ENCODE data around the gene OR5D16.
"Not testable (repeated sequence)": the region's sequence is repeated elsewhere in the genome, so short reads cannot be mapped to it uniquely, and the experiment has no call there.

The OR5D16 gene

DNA sequence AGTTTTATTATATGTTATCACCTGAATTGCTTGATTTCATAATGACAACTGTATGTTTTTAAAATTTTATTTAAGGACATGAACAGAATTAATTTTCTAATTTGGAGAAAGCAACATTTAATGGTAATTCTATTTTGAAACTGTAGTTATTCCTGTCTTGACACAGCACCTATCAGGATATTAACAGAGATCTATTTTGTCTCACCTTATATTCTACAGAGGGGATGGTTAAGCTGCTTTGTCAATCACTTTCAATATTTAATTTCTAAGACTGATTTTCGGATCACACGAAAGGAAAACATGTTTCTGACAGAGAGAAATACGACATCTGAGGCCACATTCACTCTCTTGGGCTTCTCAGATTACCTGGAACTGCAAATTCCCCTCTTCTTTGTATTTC, at the start of gene OR5D16:
OR5D16 (plus strand) TSS at position 301 of the 400 bp plus-strand sequence; CDS start at position 301, 0 bp downstream.
- DNase-seq (ENCODE audit: low spot score) = no peak

DNA sequence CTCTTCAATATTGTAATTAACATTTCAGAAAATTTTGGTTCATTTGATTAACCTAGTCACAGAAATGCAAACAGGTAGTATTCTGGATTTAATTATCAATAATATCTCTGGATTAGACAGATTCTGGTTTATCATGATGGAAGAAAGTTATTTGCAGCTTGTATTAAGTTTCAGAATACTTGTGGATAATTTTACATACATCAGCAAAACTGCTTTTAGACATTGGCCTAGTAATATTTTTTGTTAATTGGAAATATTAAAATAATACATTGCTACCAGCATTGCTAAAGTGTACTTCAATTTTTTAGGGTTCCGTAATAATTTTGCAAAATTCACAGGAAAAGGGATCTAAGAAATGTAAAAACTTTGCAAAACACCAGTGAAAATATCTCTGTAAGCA, 46.9 kb upstream of the OR5D16 start:
- DNase-seq (ENCODE audit: low spot score) = no peak

DNA sequence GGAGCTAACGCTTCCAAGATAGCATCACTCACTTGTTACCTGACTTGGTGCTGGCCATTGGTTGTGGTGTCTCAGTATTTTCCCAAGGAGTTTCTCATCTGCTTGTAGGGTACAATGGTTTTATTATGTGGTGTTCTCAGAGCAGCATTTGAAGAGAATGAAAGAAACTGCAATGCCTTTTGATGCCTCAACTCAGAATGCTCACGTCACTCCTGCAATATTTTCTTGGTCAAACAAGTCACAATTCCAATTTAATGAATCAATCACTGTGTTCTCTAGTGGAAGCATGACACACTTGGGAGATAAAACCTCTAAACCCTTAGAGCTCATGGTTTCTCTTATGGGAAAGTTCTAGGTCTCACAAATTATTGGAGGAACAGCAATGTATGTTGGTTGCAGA, 45.2 kb upstream of the OR5D16 start:
- DNase-seq (ENCODE audit: low spot score) = no peak

DNA sequence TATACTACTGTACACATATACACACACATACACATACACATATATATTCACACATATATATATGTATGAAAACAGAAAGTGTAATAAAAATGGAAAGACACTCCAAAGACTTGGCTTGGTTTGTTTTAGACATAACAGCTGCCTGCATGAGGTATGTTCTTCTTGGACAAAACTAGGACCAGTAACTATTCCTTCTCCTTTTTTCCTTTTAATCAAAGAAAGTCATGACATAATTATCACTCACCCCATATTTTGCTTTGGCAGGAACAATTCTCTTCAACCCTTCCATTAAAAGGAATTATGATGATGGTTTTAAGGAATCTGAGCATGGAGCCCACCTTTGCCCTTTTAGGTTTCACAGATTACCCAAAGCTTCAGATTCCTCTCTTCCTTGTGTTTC, 43.3 kb upstream of the OR5D16 start, which contains the start of gene OR5D14:
OR5D14 (plus strand) TSS at position 301 of the 400 bp plus-strand sequence; CDS start at position 301, 0 bp downstream.
- DNase-seq (ENCODE audit: low spot score) = no peak

DNA sequence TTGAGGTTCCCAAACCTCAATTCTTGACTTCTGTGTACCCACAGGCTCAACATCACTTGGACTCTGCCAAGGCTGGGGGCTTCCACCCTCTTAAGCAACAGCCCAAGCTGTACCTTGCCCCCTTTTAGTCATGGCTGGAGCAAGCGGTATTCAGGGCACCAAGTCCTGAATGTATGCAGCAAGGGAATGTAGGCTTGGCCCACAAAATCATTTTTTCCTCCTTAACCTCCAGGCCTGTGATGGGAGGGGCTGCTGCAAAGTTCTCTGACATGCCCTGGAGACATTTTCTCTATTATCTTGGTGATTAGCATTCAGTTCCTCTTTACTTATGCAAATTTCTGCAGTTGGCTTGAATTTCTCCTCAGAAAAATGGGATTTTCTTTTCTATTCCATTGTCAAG, 32.3 kb upstream of the OR5D16 start:
- DNase-seq (ENCODE audit: low spot score) = no peak

DNA sequence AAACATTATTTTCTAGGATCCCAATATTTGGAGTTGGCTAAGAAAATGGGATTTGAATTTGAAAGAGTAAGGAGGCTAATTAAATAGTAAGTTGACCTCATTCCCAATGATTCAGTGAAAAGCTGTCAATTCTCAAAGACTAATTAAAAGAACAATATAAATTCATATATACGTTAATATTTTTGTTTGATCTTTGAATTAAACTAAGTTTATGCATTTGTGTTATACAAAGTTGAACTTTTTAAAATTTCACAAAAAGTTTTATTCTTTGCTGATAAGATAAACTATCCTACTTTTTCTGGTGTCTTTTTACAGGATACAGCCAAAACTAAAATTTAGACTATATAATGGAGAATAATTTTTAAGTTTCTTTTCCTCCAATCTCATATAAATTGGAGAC, 27.5 kb upstream of the OR5D16 start, which contains the start of gene OR5L1:
OR5L1 (plus strand) TSS at position 301 of the 400 bp plus-strand sequence. CDS start 100 bp downstream, outside the sequence.
- no peak for DNase-seq (ENCODE audit: low spot score)

DNA sequence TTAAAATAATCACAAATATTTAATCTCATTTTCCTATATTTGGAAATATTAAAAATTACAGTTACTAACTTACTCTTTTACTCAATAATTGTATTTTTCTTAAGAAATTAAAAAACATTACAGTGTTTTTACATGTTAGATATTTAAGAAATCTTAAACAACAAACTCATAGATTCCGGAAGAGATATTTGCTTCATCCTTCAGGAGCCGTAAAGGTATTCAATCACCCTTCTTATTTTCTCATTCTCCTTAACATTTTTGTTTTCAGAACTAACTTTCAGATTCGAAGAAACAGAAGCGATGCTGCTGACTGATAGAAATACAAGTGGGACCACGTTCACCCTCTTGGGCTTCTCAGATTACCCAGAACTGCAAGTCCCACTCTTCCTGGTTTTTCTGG, 19.2 kb upstream of the OR5D16 start, which contains the start of gene OR5D18:
OR5D18 (plus strand) TSS at position 301 of the 400 bp plus-strand sequence; CDS start at position 301, 0 bp downstream.
- DNase-seq (ENCODE audit: low spot score) = no peak

DNA sequence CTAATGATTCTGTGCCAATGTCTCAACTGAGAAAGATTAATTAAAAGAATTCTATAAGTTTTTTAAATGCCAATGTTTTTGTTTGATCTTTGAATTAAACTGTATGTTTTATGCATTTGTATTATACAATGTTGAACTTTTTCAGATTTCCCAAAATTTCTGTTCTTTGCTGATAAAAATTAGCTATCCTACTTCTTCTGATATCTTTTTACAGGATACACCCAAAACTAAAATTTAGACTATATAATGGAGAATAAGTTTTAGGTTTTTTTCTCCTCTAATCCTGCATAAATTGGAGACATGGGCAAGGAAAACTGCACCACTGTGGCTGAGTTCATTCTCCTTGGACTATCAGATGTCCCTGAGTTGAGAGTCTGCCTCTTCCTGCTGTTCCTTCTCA, 11.6 kb upstream of the OR5D16 start, which contains the start of gene OR5L2:
OR5L2 (plus strand) TSS at position 301 of the 400 bp plus-strand sequence; CDS start at position 301, 0 bp downstream.
- no peak for DNase-seq (ENCODE audit: low spot score)

DNA sequence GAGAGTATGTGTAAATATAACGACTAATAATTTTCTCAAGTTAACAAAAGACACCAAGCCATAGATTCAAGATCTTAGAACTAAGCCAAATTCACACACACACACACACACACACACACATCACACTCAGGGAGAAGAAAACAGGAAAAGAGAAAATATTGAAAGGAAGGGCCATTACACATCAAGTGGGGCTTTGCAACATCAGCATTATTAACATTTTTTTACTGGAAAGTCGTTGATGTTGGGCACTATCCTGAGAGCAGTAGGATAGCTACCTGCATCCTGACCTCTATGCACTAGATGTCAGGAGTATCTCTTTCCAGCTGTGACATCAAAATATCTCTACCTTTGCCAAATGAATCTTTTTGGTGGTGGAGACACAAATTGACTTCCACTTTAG, 8.9 kb downstream of the OR5D16 start:
- no peak for DNase-seq (ENCODE audit: low spot score)

DNA sequence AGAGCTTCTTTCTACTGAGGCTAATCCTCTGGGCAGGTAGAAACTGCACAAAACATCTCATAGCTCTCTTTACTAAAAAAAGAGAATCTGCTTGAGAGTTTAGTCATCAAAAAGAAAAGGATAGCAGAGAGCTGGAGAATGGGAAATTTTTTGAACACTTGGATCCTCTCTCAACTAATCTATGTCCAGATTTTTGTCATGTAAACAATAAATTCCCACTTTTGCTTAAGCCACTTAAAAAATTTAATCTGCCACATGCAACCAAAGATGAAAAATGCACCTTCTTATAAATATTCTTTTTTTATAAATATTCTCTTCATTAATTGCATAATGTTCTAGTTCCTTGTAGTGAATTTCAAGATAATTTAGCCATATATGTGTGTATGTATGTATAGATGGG, 10.5 kb downstream of the OR5D16 start:
- no peak for DNase-seq (ENCODE audit: low spot score)

DNA sequence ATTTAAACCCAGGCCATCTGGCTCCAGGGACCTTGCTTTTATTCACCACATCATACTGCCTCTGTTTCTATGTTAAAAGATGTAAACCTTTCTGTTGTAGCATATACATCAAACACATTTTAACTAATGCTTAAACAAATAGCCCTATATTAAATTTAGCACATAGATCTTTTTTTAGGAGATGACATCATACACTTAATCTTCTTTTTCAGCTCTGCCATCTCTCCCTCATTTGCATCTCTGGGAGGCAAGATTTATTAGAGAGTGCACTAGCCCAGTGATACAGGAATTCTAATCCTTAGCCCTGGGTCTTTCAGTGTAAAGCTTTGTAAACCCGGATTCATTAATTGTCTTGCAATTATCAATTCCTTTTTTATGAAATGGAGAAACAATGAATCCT, 13.6 kb downstream of the OR5D16 start:
- no peak for DNase-seq (ENCODE audit: low spot score)

DNA sequence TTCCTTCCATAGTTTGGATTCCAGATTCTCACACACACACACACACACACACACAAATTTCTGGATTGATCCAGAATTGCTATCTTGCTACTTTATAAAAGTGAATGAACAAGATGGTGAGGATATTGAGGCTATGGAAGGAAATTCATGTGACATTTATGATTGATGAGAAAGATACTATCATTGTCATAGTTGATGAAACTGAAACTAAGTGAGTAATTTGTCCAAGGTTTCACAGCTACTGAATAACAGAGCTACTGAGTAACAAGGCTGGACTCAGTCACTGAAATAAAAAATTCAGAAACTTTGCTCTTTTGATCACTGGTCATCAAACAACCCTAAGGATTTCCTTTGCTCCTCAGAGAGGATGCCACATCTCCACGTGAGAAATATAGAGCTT, 16.2 kb downstream of the OR5D16 start:
- DNase-seq (ENCODE audit: low spot score) = no peak

DNA sequence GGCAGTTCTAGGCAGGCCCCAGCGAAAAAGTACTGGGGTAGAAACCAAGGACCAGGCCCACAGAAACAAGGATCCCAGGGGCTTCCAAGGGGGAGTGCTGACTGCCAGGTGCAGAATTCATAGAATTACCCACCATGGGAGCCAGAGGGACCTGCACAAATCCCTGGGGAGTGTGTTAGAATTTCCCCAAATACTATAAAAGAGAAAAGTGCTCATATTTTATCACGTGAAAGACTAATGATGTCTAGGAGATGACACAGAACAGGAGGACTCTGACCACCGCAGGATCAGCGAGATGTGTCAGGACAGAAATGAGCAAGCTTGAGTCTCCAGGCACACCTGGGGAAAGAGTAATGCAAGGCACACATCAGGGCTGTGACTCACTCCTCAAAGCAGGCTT, 28.8 kb downstream of the OR5D16 start:
- not testable (repeated sequence) for DNase-seq (ENCODE audit: low spot score)

DNA sequence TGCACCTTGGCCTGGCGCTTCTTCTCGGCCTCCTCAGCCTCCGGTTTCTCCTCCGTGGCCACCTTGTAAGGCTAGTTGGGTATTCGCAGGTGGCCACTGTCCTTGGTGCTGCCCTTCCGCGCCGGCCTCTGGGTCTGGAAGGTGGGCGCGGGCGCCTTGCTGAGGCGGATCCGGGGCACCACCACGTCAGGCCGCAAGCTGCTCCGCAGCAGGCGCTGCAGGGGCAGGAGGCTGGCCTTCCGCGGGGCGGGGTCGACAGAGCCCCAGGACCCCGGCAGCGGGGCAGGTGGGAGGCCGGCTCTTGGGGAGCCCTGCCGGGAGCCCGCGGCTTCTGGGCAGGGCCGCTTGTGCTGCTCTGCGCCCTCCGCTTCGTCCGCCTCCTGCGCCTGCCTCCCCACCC, 34.2 kb downstream of the OR5D16 start:
- DNase-seq (ENCODE audit: low spot score) = not testable (repeated sequence)

DNA sequence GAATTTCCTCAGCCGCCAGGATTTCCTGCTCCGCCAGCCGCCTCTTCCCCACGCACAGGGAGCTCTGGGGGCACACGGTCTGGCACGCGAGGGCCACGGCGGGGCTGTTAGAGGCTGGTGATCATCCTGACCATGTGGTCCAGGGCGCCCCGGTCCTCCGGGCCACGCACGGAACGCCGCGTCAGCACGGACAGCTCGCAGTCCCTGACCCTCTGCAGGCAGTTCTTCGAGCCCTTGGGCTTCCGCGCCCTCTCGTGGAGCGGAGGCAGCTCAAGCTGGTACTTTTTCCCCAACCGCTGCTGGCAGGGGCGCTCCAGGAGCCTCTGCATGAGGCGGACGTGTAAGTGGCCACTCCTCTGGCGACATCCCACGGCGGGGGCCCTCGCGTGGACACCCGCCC, 34.6 kb downstream of the OR5D16 start:
- not testable (repeated sequence) for DNase-seq (ENCODE audit: low spot score)

DNA sequence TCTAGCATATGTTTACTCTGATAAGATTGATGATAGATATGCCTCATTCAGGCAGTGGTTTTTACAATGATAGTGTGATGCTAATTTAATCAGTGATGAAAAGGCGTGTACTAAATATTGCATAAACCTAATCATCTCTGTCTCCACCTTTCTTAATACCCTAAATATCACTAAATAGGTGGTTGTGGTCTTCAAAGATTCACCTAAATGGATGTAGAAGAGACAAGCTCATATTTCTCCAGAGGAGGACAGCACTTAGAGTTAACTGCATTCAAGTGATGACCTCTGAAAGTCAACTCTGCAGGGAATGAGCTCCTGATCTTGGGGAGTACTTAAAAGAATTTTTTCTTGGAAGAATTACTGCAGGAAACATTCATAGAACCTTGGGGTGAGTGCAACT, 44.4 kb downstream of the OR5D16 start, which contains the start of gene TRIM51:
TRIM51 (plus strand) TSS at position 301 of the 400 bp plus-strand sequence. CDS start 2,132 bp downstream, outside the sequence.
- DNase-seq (ENCODE audit: low spot score) = not testable (repeated sequence)

DNA sequence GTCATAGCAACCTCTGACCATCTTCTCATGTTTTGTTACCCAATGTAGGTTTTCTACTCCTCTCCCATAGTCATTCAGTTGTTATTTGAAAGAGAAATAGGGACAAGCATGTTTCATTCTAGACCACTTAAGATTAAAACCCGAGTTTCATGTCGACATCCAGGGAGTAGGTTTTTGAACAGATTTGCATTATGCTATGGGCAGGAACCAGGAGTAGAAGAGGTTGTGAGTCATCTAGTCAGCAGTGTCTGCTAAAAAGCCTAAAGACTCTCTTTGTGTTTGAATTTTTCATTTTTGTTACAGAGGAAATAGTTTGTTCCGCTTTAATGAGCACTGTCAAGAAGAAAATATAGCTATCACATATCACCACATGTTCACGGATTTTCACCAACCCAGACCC, 46.4 kb downstream of the OR5D16 start:
- not testable (repeated sequence) for DNase-seq (ENCODE audit: low spot score)

DNA sequence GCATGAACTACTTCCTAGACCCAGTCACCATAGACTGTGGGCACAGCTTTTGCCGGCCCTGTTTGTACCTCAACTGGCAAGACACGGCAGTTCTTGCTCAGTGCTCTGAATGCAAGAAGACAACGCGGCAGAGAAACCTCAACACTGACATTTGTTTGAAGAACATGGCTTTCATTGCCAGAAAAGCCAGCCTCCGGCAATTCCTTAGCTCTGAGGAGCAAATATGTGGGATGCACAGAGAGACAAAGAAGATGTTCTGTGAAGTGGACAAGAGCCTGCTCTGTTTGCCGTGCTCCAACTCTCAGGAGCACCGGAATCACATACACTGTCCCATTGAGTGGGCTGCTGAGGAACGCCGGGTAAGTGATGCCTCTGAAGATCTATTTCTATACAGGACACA, 46.9 kb downstream of the OR5D16 start:
- not testable (repeated sequence) for DNase-seq (ENCODE audit: low spot score)
